IMR-90 (cell line): Measurements from ENCODE around the gene PTPRN2. TPM values are rescaled to one million over a fixed set of nuclear protein-coding genes. Genes with fewer than 3 reads are reported as not detected.

Experiments
- ATAC-seq: fragments of 200-7000 bp; cut with Tn5 transposase; 2 replicates; pipeline ENCODE4 v1.9.1; 2020; ENCODE audit warnings: low read depth, mild to moderate bottlenecking, moderate library complexity
- BruUV-seq: library from RNA; stranded (reverse); fragments of 400-500 nt; replicated peaks from 2 replicates; lab custom pipeline; 2021; lab: Mats Ljungman, UMichigan
- CTCF ChIA-PET: fragments of 300-600 bp; formaldehyde crosslinking; extraction: SDS; loops from one replicate; lab custom pipeline; 2021; ENCODE audit warnings: antibody characterized with exemption; lab: Yijun Ruan, JAX
- POLR2A ChIA-PET: fragments of 300-600 bp; sonication (Branson Sonifier 250); formaldehyde crosslinking; loops from one replicate; lab custom pipeline; 2022; ENCODE audit warnings: antibody characterized with exemption; ENCODE audit not compliant: unreplicated experiment; lab: Charles Lee
- DNase-seq: peaks from one replicate; pipeline ENCODE4 v3.0.0; 2013
- H2AFZ ChIP-seq: replicated peaks from 2 replicates; pipeline ENCODE3; 2013; ENCODE audit warnings: low read length, mild to moderate bottlenecking; ENCODE audit not compliant: poor library complexity
- H2AK5ac ChIP-seq: 2 replicates; pipeline ENCODE4 v1.6.1; 2013; ENCODE audit warnings: low read depth, low read length, inconsistent platforms
- H2AK9ac ChIP-seq: replicated peaks from 2 replicates; pipeline ENCODE3; 2013; ENCODE audit warnings: mild to moderate bottlenecking, low read depth, low read length, moderate library complexity; ENCODE audit not compliant: poor library complexity
- H2BK120ac ChIP-seq: 2 replicates; pipeline ENCODE4 v1.6.1; 2013; ENCODE audit warnings: low read depth, low read length, inconsistent platforms
- H2BK15ac ChIP-seq: 3 replicates; pipeline ENCODE4 v1.6.1; 2013; ENCODE audit warnings: low read depth, low read length, inconsistent platforms
- H2BK20ac ChIP-seq: 2 replicates; pipeline ENCODE4 v1.6.1; 2013; ENCODE audit warnings: low read depth, mild to moderate bottlenecking, inconsistent platforms, low read length, moderate library complexity
- H2BK5ac ChIP-seq: 2 replicates; pipeline ENCODE4 v1.6.1; 2013; ENCODE audit warnings: mild to moderate bottlenecking, low read depth, low read length, inconsistent platforms; ENCODE audit not compliant: poor library complexity, severe bottlenecking
- H3K14ac ChIP-seq: replicated peaks from 2 replicates; pipeline ENCODE4 v1.6.1; 2013; ENCODE audit warnings: low read depth, low read length, inconsistent platforms
- H3K18ac ChIP-seq: 2 replicates; pipeline ENCODE4 v1.6.1; 2013; ENCODE audit warnings: low read depth, low read length, control low read depth
- H3K23ac ChIP-seq: 2 replicates; pipeline ENCODE4 v1.6.1; 2013; ENCODE audit warnings: low read depth, low read length, inconsistent platforms
- H3K27ac ChIP-seq: 2 replicates; pipeline ENCODE4 v1.5.1; 2013; ENCODE audit warnings: mild to moderate bottlenecking, control low read depth, low read length; ENCODE audit not compliant: insufficient read depth
- H3K27me3 ChIP-seq: 2 replicates; pipeline ENCODE4 v1.6.1; 2013; ENCODE audit warnings: low read length; ENCODE audit not compliant: control insufficient read depth, insufficient read depth
- H3K36me3 ChIP-seq: 2 replicates; pipeline ENCODE4 v1.6.1; 2013; ENCODE audit warnings: low read length, mixed read lengths; ENCODE audit not compliant: control insufficient read depth, insufficient read depth
- H3K4ac ChIP-seq: 2 replicates; pipeline ENCODE4 v1.6.1; 2013; ENCODE audit warnings: low read depth, low read length, inconsistent platforms
- H3K4me1 ChIP-seq: 2 replicates; pipeline ENCODE4 v1.6.1; 2013; ENCODE audit warnings: low read length, mixed read lengths; ENCODE audit not compliant: control insufficient read depth, insufficient read depth
- H3K4me2 ChIP-seq: 2 replicates; pipeline ENCODE4 v1.6.1; 2013; ENCODE audit warnings: low read depth, mild to moderate bottlenecking, control low read depth, low read length, moderate library complexity
- H3K4me3 ChIP-seq: 2 replicates; pipeline ENCODE4 v1.5.1; 2013; ENCODE audit warnings: low read depth, mild to moderate bottlenecking, control low read depth, low read length, moderate library complexity; ENCODE audit not compliant: insufficient read depth
- H3K56ac ChIP-seq: 2 replicates; pipeline ENCODE4 v1.6.1; 2013; ENCODE audit warnings: low read length, inconsistent platforms; ENCODE audit not compliant: insufficient read depth; ENCODE audit errors: extremely low read depth
- H3K79me1 ChIP-seq, 2 experiments: 2 replicates each; pipeline ENCODE4 v1.6.1; 2013; ENCODE audit warnings: low read length in 2 of 2, inconsistent platforms in 1 of 2, low read depth in 1 of 2
- H3K9ac ChIP-seq: 2 replicates; pipeline ENCODE4 v1.6.1; 2013; ENCODE audit warnings: low read depth, low read length, control low read depth
- H3K9me1 ChIP-seq: 2 replicates; pipeline ENCODE4 v1.6.1; 2013; ENCODE audit warnings: low read length, inconsistent platforms; ENCODE audit not compliant: insufficient read depth
- H3K9me3 ChIP-seq: 2 replicates; pipeline ENCODE4 v1.6.1; 2013; ENCODE audit warnings: low read length; ENCODE audit not compliant: control insufficient read depth, insufficient read depth
- H4K20me1 ChIP-seq: 2 replicates; pipeline ENCODE4 v1.6.1; 2013; ENCODE audit warnings: low read length, inconsistent platforms; ENCODE audit not compliant: insufficient read depth
- H4K5ac ChIP-seq: 2 replicates; pipeline ENCODE4 v1.6.1; 2013; ENCODE audit warnings: mild to moderate bottlenecking, low read depth, low read length, control low read depth
- H4K8ac ChIP-seq, 2 experiments: 2 replicates each; pipeline ENCODE4 v1.6.1; 2013; ENCODE audit warnings: low read depth in 2 of 2, low read length in 2 of 2, control low read depth in 1 of 2, inconsistent platforms in 1 of 2
- H4K91ac ChIP-seq: 2 replicates; pipeline ENCODE4 v1.6.1; 2013; ENCODE audit warnings: low read depth, low read length, inconsistent platforms; ENCODE audit not compliant: insufficient read depth
- CHD1 ChIP-seq: IDR thresholded peaks from 2 replicates; pipeline ENCODE4 v1.6.1; 2012; ENCODE audit warnings: low read depth, low read length, improper control_type of control experiment
- CTCF ChIP-seq: conservative IDR thresholded peaks from 2 replicates; pipeline ENCODE4 v1.5.1; 2012; ENCODE audit warnings: mild to moderate bottlenecking, low read depth, low read length, improper control_type of control experiment
- RAD21 ChIP-seq: IDR thresholded peaks from 2 replicates; pipeline ENCODE4 v1.6.1; 2012; ENCODE audit warnings: low read length, improper control_type of control experiment
- RFX5 ChIP-seq: IDR thresholded peaks from 2 replicates; pipeline ENCODE4 v1.8.0; 2012; ENCODE audit warnings: low read depth, mild to moderate bottlenecking, low read length, moderate library complexity
- WGBS, 2 experiments: methylation state at CpG; one replicate each; pipeline versions ENCODE4 v1.1.5 to v1.1.7; 2013; ENCODE audit warnings: missing lambda C conversion rate in 2 of 2; ENCODE audit not compliant: insufficient read length in 1 of 2; ENCODE audit errors: extremely low coverage in 2 of 2; 5-methylcytosine and 5-hydroxymethylcytosine counted together
- dilution Hi-C: fragments of 300-500 bp; cut with HindIII; formaldehyde crosslinking; loops from one replicate; pipeline ENCODE4 v1.14.3; 2018; ENCODE audit warnings: low sequenced_read_pairs; ENCODE audit not compliant: unreplicated experiment
- in situ Hi-C: fragments of 300-500 bp; cut with MboI; formaldehyde crosslinking; loops from 3 replicates; pipeline ENCODE4 v1.14.3; 2019; ENCODE audit warnings: low sequenced_read_pairs, inconsistent platforms, mixed read lengths
- intact Hi-C: fragments of 100-400 bp; cut with micrococcal nuclease; formaldehyde crosslinking; loops from 2 replicates; pipeline ENCODE4 v1.10.0; 2022
- polyA plus RNA-seq, 3 experiments: library from polyadenylated mRNA; depleted of rRNA; stranded (reverse); fragments of >200 nt; gene quantifications; 2 replicates each; pipeline ENCODE4 v1.2.3, GENCODE V29; 2012; ENCODE audit warnings: low replicate concordance in 1 of 3
- total RNA-seq: library from RNA; depleted of rRNA; stranded (reverse); fragments of >200 nt; gene quantifications from 2 replicates; pipeline ENCODE4 v1.2.3, GENCODE V29; 2012

PTPRN2 gene
- total and polyA plus RNA-seq, 2 of the 4 experiments (the other 2 are of a cell fraction): 0.03 TPM; not detected in 1

- ATAC-seq: no peak
- H3K79me1 ChIP-seq: no peaks in the 10 kb centered on the region
These were observed 302.2 kb downstream of the PTPRN2 start for GRCh38 chr7:158285383-158285770.

More at GRCh38 chr7:158285383-158285770, 302.2 kb downstream of the PTPRN2 start:
- Histone ChIP-seq H3K27ac (no peak overlapping the region), H2AFZ (no peak overlapping the region), H4K91ac (no peak overlapping the region), H2BK5ac (no peak overlapping the region), H2AK9ac (no peak overlapping the region), H3K9ac (no peak overlapping the region), H3K56ac (no peak overlapping the region), H3K9me1 (no peaks in the 10 kb centered on the region), H3K36me3 (no peaks in the 10 kb centered on the region), H3K27me3 (no peaks in the 10 kb centered on the region), H3K4ac (no peak overlapping the region), H4K8ac (no peak overlapping the region), H4K5ac (no peak overlapping the region), H2BK20ac (no peak overlapping the region), H3K18ac (no peak overlapping the region), H3K4me2 (no peak overlapping the region), H2BK15ac (no peak overlapping the region), H3K4me3 (no peak overlapping the region), H3K9me3 (peaks cover 46% of the 10 kb centered on the region), H3K14ac (no peak overlapping the region), H4K20me1 (no peaks in the 10 kb centered on the region), H3K4me1 (no peaks in the 10 kb centered on the region), H3K23ac (no peak overlapping the region), H2BK120ac (no peak overlapping the region), H2AK5ac (no peak overlapping the region)
- dilution Hi-C loops: no loop called here
- in situ Hi-C loops: no loop called here
- intact Hi-C loops: no loop called here
- TF ChIP-seq CHD1 (no peak), CTCF (no peak), RFX5 (no peak), RAD21 (no peak)
- no peak for DNase-seq
- POLR2A ChIA-PET: no interaction called here
- CTCF ChIA-PET: no interaction called here
- WGBS, 2 experiments: 40% methylated on average over 1 of the region's 9 CpGs; no CpG with 5 or more reads in 1 of the 2 experiments
- no TSS peak for BruUV-seq
